GM18517 (cell line): ENCODE data around the gene ANKRD12.
"Not testable (repeated sequence)": the region's sequence is repeated elsewhere in the genome, so short reads cannot be mapped to it uniquely, and the experiment has no call there.

Experiments
- ATAC-seq: cut with Tn5 transposase; IDR thresholded peaks from one replicate; pipeline ENCODE4 v1.9.1; 2021; ENCODE audit warnings: mild to moderate bottlenecking, moderate library complexity; ENCODE audit not compliant: unreplicated experiment

ANKRD12 gene

GRCh38 chr18:9136315-9137155 lies at the start of gene ANKRD12:
Gene ANKRD12, plus strand, starts transcription at chr18:9136781. Its CDS starts 45,652 bp downstream, at chr18:9182433.
- peak; percentile 65 for ATAC-seq

GRCh38 chr18:9087144-9087543 lies 49.4 kb upstream of the ANKRD12 start:
- no peak for ATAC-seq

- ATAC-seq: no peak
Observed at GRCh38 chr18:9088252-9088651, 48.3 kb upstream of the ANKRD12 start.

- ATAC-seq: not testable (repeated sequence)
Observed at GRCh38 chr18:9088727-9089126, 47.9 kb upstream of the ANKRD12 start.

GRCh38 chr18:9090578-9090977 lies 46.0 kb upstream of the ANKRD12 start:
- ATAC-seq: no peak

- no peak for ATAC-seq
Observed at GRCh38 chr18:9091066-9091476, 45.5 kb upstream of the ANKRD12 start.

GRCh38 chr18:9092665-9093064 lies 43.9 kb upstream of the ANKRD12 start:
- no peak for ATAC-seq

GRCh38 chr18:9093109-9093508 lies 43.5 kb upstream of the ANKRD12 start:
- not testable (repeated sequence) for ATAC-seq

- ATAC-seq: no peak
Observed at GRCh38 chr18:9094307-9095226, 42.0 kb upstream of the ANKRD12 start.

GRCh38 chr18:9095297-9096006 lies 41.1 kb upstream of the ANKRD12 start:
- ATAC-seq: peak; percentile 92

GRCh38 chr18:9096007-9096371 lies 40.6 kb upstream of the ANKRD12 start:
- ATAC-seq: peak; percentile 10

- ATAC-seq: no peak
Observed at GRCh38 chr18:9096685-9097084, 39.9 kb upstream of the ANKRD12 start.

GRCh38 chr18:9097349-9097748 lies 39.2 kb upstream of the ANKRD12 start:
- no peak for ATAC-seq

- no peak for ATAC-seq
Observed at GRCh38 chr18:9100796-9101195, 35.8 kb upstream of the ANKRD12 start.

- ATAC-seq: peak; percentile 19
Observed at GRCh38 chr18:9101730-9102507, 34.7 kb upstream of the ANKRD12 start.

- ATAC-seq: peak; percentile 82
Observed at GRCh38 chr18:9102508-9103375, 33.8 kb upstream of the ANKRD12 start, which contains the start of gene NDUFV2. Gene NDUFV2, plus strand, starts transcription at chr18:9102699. Its CDS starts 45 bp downstream, at chr18:9102744.

GRCh38 chr18:9103376-9103873 lies 33.2 kb upstream of the ANKRD12 start:
- ATAC-seq: no peak

- no peak for ATAC-seq
Observed at GRCh38 chr18:9104244-9104901, 32.2 kb upstream of the ANKRD12 start.
